Measurements from ENCODE around the gene PPP2R5D. TPM values are rescaled to one million over a fixed set of nuclear protein-coding genes. Genes with fewer than 3 reads are reported as not detected.

PPP2R5D gene
- total and polyA plus RNA-seq, 9 of the 15 experiments (the other 6 are each of a cell fraction or from before 2014, with no cell fraction given) = 1.3 to 96.1 (median 38.4) TPM

DNA sequence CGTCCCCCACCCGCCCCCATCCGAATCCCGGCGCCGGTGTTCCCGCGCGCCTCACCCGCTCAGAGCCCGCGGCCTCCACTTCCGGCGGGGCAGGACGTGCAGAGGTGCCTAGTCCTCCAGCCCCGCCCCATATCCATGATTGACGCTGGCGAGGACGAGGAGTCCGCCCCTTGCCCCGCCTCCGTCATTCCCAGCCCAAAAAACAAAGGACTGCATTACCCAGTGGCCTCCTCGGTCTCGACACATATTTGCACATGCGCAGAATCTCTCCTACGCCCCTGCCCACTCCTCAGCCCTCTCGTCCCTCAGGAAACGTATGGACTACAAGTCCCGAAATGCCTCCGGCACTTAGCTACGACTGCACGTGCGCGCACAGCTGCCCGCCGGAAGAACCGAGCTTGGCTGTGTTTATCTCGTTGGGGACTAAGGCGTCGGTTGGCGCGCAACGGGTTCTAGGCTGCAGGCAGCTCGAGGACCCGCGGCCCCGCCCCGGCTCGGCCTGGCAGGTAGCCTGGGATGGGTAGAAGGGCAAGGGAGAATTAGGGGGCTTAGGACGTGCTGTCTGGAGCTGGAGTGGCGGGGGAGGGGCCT is 29.6 kb downstream of the PPP2R5D start, which contains the start of the genes KLHDC3 and MEA1 (continued):
- TF ChIP-seq, protein P1, sequence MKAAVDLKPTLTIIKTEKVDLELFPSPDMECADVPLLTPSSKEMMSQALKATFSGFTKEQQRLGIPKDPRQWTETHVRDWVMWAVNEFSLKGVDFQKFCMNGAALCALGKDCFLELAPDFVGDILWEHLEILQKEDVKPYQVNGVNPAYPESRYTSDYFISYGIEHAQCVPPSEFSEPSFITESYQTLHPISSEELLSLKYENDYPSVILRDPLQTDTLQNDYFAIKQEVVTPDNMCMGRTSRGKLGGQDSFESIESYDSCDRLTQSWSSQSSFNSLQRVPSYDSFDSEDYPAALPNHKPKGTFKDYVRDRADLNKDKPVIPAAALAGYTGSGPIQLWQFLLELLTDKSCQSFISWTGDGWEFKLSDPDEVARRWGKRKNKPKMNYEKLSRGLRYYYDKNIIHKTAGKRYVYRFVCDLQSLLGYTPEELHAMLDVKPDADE (conservative IDR thresholded peaks at IDR 0.05; ENCODE audit: control insufficient read depth, low read depth, low read length) = peak; percentile 95
- TF ChIP-seq HNRNPK (IDR thresholded peaks at IDR 0.05; ENCODE audit: low read depth, low read length, poor library complexity, severe bottlenecking) (no peak), MEIS2 (IDR thresholded peaks at IDR 0.05; ENCODE audit: partially characterized antibody) (peak; percentile 82), ZNF57 (CRISPR knock-in tag; IDR thresholded peaks at IDR 0.05) (no peak), MIER1 (IDR thresholded peaks at IDR 0.05; ENCODE audit: low read depth) (no peak), STAG1 (CRISPR knock-in tag; IDR thresholded peaks at IDR 0.05; ENCODE audit: borderline replicate concordance) (no peak), ZNF699 (CRISPR knock-in tag; IDR thresholded peaks at IDR 0.05; ENCODE audit: insufficient replicate concordance) (no peak), MXI1 (IDR thresholded peaks at IDR 0.05; ENCODE audit: low read depth, low read length) (peak; percentile 96), ZNF561 (CRISPR knock-in tag; conservative IDR thresholded peaks at IDR 0.05) (no peak), ADNP (tag; IDR thresholded peaks at IDR 0.05) (no peak), ZKSCAN1 (IDR thresholded peaks at IDR 0.05; ENCODE audit: low read depth, low read length) (no peak), SMC3 (conservative IDR thresholded peaks at IDR 0.05; ENCODE audit: insufficient read depth, low read depth, low read length) (no peak), KLF1 (tag; IDR thresholded peaks at IDR 0.05) (no peak)
- TF ChIP-seq, protein P2, sequence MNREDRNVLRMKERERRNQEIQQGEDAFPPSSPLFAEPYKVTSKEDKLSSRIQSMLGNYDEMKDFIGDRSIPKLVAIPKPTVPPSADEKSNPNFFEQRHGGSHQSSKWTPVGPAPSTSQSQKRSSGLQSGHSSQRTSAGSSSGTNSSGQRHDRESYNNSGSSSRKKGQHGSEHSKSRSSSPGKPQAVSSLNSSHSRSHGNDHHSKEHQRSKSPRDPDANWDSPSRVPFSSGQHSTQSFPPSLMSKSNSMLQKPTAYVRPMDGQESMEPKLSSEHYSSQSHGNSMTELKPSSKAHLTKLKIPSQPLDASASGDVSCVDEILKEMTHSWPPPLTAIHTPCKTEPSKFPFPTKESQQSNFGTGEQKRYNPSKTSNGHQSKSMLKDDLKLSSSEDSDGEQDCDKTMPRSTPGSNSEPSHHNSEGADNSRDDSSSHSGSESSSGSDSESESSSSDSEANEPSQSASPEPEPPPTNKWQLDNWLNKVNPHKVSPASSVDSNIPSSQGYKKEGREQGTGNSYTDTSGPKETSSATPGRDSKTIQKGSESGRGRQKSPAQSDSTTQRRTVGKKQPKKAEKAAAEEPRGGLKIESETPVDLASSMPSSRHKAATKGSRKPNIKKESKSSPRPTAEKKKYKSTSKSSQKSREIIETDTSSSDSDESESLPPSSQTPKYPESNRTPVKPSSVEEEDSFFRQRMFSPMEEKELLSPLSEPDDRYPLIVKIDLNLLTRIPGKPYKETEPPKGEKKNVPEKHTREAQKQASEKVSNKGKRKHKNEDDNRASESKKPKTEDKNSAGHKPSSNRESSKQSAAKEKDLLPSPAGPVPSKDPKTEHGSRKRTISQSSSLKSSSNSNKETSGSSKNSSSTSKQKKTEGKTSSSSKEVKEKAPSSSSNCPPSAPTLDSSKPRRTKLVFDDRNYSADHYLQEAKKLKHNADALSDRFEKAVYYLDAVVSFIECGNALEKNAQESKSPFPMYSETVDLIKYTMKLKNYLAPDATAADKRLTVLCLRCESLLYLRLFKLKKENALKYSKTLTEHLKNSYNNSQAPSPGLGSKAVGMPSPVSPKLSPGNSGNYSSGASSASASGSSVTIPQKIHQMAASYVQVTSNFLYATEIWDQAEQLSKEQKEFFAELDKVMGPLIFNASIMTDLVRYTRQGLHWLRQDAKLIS (CRISPR knock-in tag; IDR thresholded peaks at IDR 0.05) = no peak
- TF ChIP-seq, protein P3, sequence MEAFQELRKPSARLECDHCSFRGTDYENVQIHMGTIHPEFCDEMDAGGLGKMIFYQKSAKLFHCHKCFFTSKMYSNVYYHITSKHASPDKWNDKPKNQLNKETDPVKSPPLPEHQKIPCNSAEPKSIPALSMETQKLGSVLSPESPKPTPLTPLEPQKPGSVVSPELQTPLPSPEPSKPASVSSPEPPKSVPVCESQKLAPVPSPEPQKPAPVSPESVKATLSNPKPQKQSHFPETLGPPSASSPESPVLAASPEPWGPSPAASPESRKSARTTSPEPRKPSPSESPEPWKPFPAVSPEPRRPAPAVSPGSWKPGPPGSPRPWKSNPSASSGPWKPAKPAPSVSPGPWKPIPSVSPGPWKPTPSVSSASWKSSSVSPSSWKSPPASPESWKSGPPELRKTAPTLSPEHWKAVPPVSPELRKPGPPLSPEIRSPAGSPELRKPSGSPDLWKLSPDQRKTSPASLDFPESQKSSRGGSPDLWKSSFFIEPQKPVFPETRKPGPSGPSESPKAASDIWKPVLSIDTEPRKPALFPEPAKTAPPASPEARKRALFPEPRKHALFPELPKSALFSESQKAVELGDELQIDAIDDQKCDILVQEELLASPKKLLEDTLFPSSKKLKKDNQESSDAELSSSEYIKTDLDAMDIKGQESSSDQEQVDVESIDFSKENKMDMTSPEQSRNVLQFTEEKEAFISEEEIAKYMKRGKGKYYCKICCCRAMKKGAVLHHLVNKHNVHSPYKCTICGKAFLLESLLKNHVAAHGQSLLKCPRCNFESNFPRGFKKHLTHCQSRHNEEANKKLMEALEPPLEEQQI (IDR thresholded peaks at IDR 0.05) = no peak
- TF ChIP-seq, protein P4, sequence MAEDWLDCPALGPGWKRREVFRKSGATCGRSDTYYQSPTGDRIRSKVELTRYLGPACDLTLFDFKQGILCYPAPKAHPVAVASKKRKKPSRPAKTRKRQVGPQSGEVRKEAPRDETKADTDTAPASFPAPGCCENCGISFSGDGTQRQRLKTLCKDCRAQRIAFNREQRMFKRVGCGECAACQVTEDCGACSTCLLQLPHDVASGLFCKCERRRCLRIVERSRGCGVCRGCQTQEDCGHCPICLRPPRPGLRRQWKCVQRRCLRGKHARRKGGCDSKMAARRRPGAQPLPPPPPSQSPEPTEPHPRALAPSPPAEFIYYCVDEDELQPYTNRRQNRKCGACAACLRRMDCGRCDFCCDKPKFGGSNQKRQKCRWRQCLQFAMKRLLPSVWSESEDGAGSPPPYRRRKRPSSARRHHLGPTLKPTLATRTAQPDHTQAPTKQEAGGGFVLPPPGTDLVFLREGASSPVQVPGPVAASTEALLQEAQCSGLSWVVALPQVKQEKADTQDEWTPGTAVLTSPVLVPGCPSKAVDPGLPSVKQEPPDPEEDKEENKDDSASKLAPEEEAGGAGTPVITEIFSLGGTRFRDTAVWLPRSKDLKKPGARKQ (CRISPR knock-in tag; IDR thresholded peaks at IDR 0.05) = no peak
- TF ChIP-seq, protein P5, sequence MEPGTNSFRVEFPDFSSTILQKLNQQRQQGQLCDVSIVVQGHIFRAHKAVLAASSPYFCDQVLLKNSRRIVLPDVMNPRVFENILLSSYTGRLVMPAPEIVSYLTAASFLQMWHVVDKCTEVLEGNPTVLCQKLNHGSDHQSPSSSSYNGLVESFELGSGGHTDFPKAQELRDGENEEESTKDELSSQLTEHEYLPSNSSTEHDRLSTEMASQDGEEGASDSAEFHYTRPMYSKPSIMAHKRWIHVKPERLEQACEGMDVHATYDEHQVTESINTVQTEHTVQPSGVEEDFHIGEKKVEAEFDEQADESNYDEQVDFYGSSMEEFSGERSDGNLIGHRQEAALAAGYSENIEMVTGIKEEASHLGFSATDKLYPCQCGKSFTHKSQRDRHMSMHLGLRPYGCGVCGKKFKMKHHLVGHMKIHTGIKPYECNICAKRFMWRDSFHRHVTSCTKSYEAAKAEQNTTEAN (CRISPR knock-in tag; IDR thresholded peaks at IDR 0.05) = no peak

All from K562 (cell line).